ENCODE results near the gene LRWD1. TPM values are rescaled to one million over a fixed set of nuclear protein-coding genes. Genes with fewer than 3 reads are reported as not detected.

LRWD1 gene
- 100 to 1,000 TPM in 1 of 5 donors, 10 to 100 TPM in 3, 1 to 10 TPM in 1; 4.5 to 238 (median 14.7) TPM for total RNA-seq
- polyA plus RNA-seq = 10 to 100 TPM in 2 of 3 donors, 1 to 10 TPM in 1; 9.1 to 12.7 (median 11.4) TPM
- long read RNA-seq, donor 1, partial matches to known transcripts = 0 of 2 reads
- long read RNA-seq, donor 1, other reads (novel, unspliced or antisense) = 0 of 2 reads
- long read RNA-seq, donor 2, partial matches to known transcripts = 7 of 105 reads
- long read RNA-seq, donor 2, other reads (novel, unspliced or antisense) = 96 of 105 reads
- long read RNA-seq, donor 3, partial matches to known transcripts = 0 of 1 reads
- long read RNA-seq, donor 3, other reads (novel, unspliced or antisense) = 0 of 1 reads
- long read RNA-seq, donor 4 = 0 reads
- long read RNA-seq, donor 5 = 0 reads
- long read RNA-seq, donor 6, partial matches to known transcripts = 0 of 3 reads
- long read RNA-seq, donor 6, other reads (novel, unspliced or antisense) = 0 of 3 reads
- long read RNA-seq, donor 7, partial matches to known transcripts = 0 of 5 reads
- long read RNA-seq, donor 7, other reads (novel, unspliced or antisense) = 0 of 5 reads
- long read RNA-seq, donor 8, partial matches to known transcripts = 0 of 3 reads
- long read RNA-seq, donor 8, other reads (novel, unspliced or antisense) = 0 of 3 reads
- long read RNA-seq, donor 9, partial matches to known transcripts = 17 of 17 reads
- long read RNA-seq, donor 9, other reads (novel, unspliced or antisense) = 0 of 17 reads
- long read RNA-seq, donor 10, partial matches to known transcripts = 6 of 46 reads
- long read RNA-seq, donor 10, other reads (novel, unspliced or antisense) = 40 of 46 reads

DNA sequence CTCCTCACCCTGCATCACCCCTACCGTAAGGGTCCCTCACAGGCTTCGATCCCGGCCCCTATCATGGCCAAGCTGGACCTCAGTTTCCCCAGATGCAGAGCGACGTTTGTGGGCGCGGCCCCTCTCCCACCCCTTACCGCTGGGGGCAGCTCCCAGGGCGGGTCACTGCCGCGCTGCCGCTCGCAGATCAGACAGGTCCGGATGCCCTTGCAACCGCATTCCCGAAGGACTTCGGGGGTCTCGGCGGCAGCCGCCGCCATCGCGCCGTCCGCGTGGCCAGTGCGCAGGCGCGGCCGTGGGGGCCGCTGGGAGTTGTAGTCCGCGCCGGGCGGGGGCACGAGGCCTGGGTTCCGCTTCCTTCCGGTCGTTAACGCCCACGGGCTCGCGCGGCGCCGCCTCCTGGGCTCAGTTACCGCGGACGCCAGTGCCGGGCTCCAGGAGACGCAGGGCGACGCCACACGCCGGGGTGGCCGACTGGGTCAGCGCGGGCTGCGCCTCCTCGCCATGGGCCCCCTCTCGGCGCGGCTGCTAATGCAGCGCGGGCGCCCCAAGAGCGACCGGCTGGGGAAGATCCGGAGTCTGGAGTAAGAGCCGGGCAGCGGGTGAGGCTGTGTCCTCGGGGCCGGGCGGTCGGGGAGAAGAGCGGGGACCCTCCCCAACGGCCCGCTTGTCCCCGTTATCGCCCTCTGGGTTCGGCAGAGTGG, at the start of gene LRWD1, which contains the start of gene ALKBH4:
Gene LRWD1, plus strand, starts transcription at position 408 of the 704 bp plus-strand sequence. Its CDS starts 97 bp downstream, at position 505.
Gene ALKBH4, minus strand, starts transcription at position 287 of the 704 bp plus-strand sequence. Its CDS starts 27 bp downstream, at position 260.
- WGBS, 5 donors = 0 to 1% (median 1%) methylated on average over 15 to 81 of the region's 81 CpGs
- intact Hi-C loops (cut with DNase I; ENCODE audit: low total_unique reads) = loop anchor here (10.0 kb wide), 1 partner anchor 180 kb away; the partner anchor contains the start of gene SH2B2
- DNase-seq = peak; percentile 97
- Histone ChIP-seq H3K36me3 (peaks cover 6 to 25% (median 20%) of the 10 kb centered on the region in 4 donors), H3K27ac (peak within 1 kb of the TSS; percentile 39 to 85 (median 78)), H3K27me3 (no peaks in the 10 kb centered on the region), H3K9me3 (no peaks in the 10 kb centered on the region), H3K4me3 (peak within 1 kb of the TSS; percentile 95 to 100 (median 98)), H3K4me1 (peaks cover 15 to 53% (median 43%) of the 10 kb centered on the region in 4 donors)
- TF ChIP-seq POLR2AphosphoS5 (IDR thresholded peaks at IDR 0.05) (peak; percentile 68 to 91 (median 80)), EP300 (IDR thresholded peaks at IDR 0.05) (no peak), POLR2A (IDR thresholded peaks at IDR 0.05) (no peak)
- TF ChIP-seq, protein P1, sequence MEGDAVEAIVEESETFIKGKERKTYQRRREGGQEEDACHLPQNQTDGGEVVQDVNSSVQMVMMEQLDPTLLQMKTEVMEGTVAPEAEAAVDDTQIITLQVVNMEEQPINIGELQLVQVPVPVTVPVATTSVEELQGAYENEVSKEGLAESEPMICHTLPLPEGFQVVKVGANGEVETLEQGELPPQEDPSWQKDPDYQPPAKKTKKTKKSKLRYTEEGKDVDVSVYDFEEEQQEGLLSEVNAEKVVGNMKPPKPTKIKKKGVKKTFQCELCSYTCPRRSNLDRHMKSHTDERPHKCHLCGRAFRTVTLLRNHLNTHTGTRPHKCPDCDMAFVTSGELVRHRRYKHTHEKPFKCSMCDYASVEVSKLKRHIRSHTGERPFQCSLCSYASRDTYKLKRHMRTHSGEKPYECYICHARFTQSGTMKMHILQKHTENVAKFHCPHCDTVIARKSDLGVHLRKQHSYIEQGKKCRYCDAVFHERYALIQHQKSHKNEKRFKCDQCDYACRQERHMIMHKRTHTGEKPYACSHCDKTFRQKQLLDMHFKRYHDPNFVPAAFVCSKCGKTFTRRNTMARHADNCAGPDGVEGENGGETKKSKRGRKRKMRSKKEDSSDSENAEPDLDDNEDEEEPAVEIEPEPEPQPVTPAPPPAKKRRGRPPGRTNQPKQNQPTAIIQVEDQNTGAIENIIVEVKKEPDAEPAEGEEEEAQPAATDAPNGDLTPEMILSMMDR (IDR thresholded peaks at IDR 0.05) = no peak

DNA sequence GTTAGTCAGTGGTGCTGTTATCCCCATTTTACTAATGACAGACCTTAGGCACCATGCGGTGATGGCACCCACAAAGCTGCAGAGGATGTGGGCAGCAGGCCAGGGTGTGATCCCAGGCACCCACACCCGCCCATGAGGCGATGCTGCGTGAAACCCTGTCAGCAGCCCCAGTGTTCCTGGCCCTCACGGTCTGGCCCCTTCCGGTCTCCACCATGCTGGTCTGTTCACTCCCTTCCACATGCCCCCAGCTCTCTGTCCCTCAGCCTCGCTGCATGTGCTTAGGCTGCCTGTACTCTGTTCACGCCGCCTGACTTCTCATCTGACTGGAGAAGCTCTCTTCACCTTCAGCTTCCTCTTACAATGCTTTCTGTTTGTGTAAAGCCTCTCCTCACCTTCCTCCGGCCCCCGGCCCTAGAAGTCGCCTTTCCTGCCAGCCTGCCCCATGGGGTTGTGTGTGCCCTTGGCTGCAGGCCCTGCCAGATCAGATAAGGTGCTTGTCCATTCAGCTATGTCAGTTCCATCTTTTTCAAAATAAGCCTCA, 49.0 kb upstream of the LRWD1 start:
- peaks cover 27 to 100% (median 97%) of the 10 kb centered on the region in 4 donors for H3K36me3 ChIP-seq
- H3K4me1 ChIP-seq = peaks cover 0 to 19% (median 7%) of the 10 kb centered on the region in 4 donors
- intact Hi-C loops (cut with DNase I; ENCODE audit: low total_unique reads) = no loop called here
- H3K4me3 ChIP-seq = no peak overlapping the region
- H3K9me3 ChIP-seq = no peaks in the 10 kb centered on the region
- H3K27ac ChIP-seq = peak overlapping the region; percentile 22 to 71 (median 39)
- 64 to 76% (median 69%) methylated on average over 12 of the region's 12 CpGs for WGBS, 5 donors
- TF ChIP-seq POLR2A (IDR thresholded peaks at IDR 0.05) = no peak
- TF ChIP-seq, protein P1 (IDR thresholded peaks at IDR 0.05) = no peak
- TF ChIP-seq POLR2AphosphoS5 (IDR thresholded peaks at IDR 0.05) = no peak
- no peak for TF ChIP-seq EP300 (IDR thresholded peaks at IDR 0.05)
- DNase-seq = peak in 1 of 2 donors; percentile 28
- H3K27me3 ChIP-seq = no peaks in the 10 kb centered on the region

DNA sequence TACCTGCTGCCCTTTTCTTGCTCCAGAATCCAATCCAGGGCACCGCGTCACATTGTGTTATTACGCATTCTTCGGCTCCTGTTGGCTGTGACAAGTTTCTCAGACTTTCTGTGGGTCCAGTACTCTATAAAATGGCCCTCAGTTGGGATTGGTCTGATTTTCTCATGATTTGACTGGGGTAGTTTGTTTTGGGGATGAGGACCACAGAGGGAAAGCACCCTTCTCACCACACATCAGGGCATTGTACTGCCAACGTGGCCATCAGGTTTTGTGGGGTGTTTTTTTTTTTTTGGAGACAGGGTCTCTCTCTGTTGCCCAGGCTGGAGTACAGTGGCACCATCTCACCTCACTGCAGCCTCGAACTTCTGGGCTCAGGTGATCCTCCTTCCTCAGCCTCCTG, 48.4 kb upstream of the LRWD1 start:
- Histone ChIP-seq H3K4me3 (no peak overlapping the region), H3K36me3 (peaks cover 30 to 100% (median 97%) of the 10 kb centered on the region in 4 donors), H3K27me3 (no peaks in the 10 kb centered on the region), H3K9me3 (no peaks in the 10 kb centered on the region), H3K27ac (peak overlapping the region in 3 of 5 donors; percentile 39 to 71 (median 57)), H3K4me1 (peaks cover 0 to 22% (median 7%) of the 10 kb centered on the region in 4 donors)
- TF ChIP-seq POLR2AphosphoS5 (IDR thresholded peaks at IDR 0.05) (no peak), POLR2A (IDR thresholded peaks at IDR 0.05) (no peak), EP300 (IDR thresholded peaks at IDR 0.05) (no peak)
- TF ChIP-seq, protein P1 (IDR thresholded peaks at IDR 0.05) = no peak
- WGBS, 5 donors = 88 to 95% (median 91%) methylated on average over 6 of the region's 6 CpGs
- DNase-seq = no peak
- intact Hi-C loops (cut with DNase I; ENCODE audit: low total_unique reads) = no loop called here

All from stomach (tissue), 19 donors.